GM12878 (cell line): ENCODE results near the gene TMEM167B. TPM values are rescaled to one million over a fixed set of nuclear protein-coding genes. Genes with fewer than 3 reads are reported as not detected.
A peak's percentile ranks its signal among the peaks of the same experiment; 100 is the strongest.

ENCODE experiments used
- BHLHE40 ChIP-seq, 2 experiments: fragments of 450-650 bp in 1 of 2; IDR thresholded peaks; 2 replicates each; pipeline ENCODE4 v1.6.1; 2011 to 2017; ENCODE audit warnings: low read depth in 2 of 2, borderline replicate concordance in 1 of 2, improper control_type of control experiment in 1 of 2, low read length in 1 of 2, mild to moderate bottlenecking in 1 of 2
- CEBPB ChIP-seq, 2 experiments: fragments of 150-350 bp in 1 of 2; IDR thresholded peaks; 2 replicates each; pipeline ENCODE4 v1.6.1; 2012 to 2014; ENCODE audit warnings: low read depth in 2 of 2, low read length in 2 of 2, borderline replicate concordance in 1 of 2, inconsistent platforms in 1 of 2
- CHD1 ChIP-seq: IDR thresholded peaks from 2 replicates; pipeline ENCODE4 v1.6.1; 2012; ENCODE audit warnings: low read depth, low read length, improper control_type of control experiment
- FOS ChIP-seq: IDR thresholded peaks from 3 replicates; pipeline ENCODE4 v1.6.1; 2011; ENCODE audit warnings: borderline replicate concordance; ENCODE audit not compliant: insufficient read length; ENCODE audit errors: extremely low read depth
- GATAD2B ChIP-seq: fragments of 450-650 bp; conservative IDR thresholded peaks from 2 replicates; pipeline ENCODE4 v1.6.1; 2017; ENCODE audit warnings: low read depth, mild to moderate bottlenecking, moderate library complexity
- MEF2A ChIP-seq: IDR thresholded peaks from 2 replicates; pipeline ENCODE4 v1.6.1; 2011; ENCODE audit warnings: low read depth, mild to moderate bottlenecking, low read length, moderate library complexity; ENCODE audit not compliant: insufficient read depth
- NKRF ChIP-seq: fragments of 450-650 bp; conservative IDR thresholded peaks from 2 replicates; pipeline ENCODE4 v1.6.1; 2017; ENCODE audit warnings: mild to moderate bottlenecking, moderate library complexity
- PAX8 ChIP-seq: fragments of 450-650 bp; IDR thresholded peaks from 2 replicates; pipeline ENCODE4 v1.6.1; 2017; ENCODE audit warnings: mild to moderate bottlenecking, moderate library complexity
- PML ChIP-seq: IDR thresholded peaks from 2 replicates; pipeline ENCODE4 v1.6.1; 2012; ENCODE audit warnings: low read length, inconsistent platforms
- RB1 ChIP-seq: fragments of 450-650 bp; formaldehyde crosslinking; IDR thresholded peaks from 2 replicates; pipeline ENCODE4 v1.6.1; 2017; ENCODE audit warnings: mild to moderate bottlenecking, borderline replicate concordance
- WRNIP1 ChIP-seq: IDR thresholded peaks from 2 replicates; pipeline ENCODE4 v1.6.1; 2011; ENCODE audit warnings: low read depth, low read length, improper control_type of control experiment, borderline replicate concordance
- ZBTB11 ChIP-seq: fragments of 450-650 bp; formaldehyde crosslinking; IDR thresholded peaks from 2 replicates; pipeline ENCODE4 v1.5.0; 2022; ENCODE audit warnings: mild to moderate bottlenecking, missing genetic modification characterization
- ZNF207 ChIP-seq: fragments of 450-650 bp; IDR thresholded peaks from 2 replicates; pipeline ENCODE4 v1.6.1; 2014; ENCODE audit warnings: antibody characterized with exemption, mild to moderate bottlenecking, borderline replicate concordance
- ZNF217 ChIP-seq: fragments of 450-650 bp; IDR thresholded peaks from 2 replicates; pipeline ENCODE4 v1.6.1; 2017; ENCODE audit warnings: antibody characterized with exemption, mild to moderate bottlenecking
- ZNF274 ChIP-seq: IDR thresholded peaks from one replicate; pipeline ENCODE4 v1.8.0; 2011; ENCODE audit not compliant: insufficient read length, insufficient read depth
- ZNF384 ChIP-seq: IDR thresholded peaks from 2 replicates; pipeline ENCODE4 v1.6.1; 2012; ENCODE audit warnings: low read depth, mild to moderate bottlenecking, low read length, improper control_type of control experiment, borderline replicate concordance
- ZNF592 ChIP-seq: fragments of 450-650 bp; IDR thresholded peaks from 2 replicates; pipeline ENCODE4 v1.6.1; 2017; ENCODE audit warnings: mild to moderate bottlenecking, moderate library complexity
- polyA plus RNA-seq, 11 experiments: library from polyadenylated mRNA; depleted of rRNA in 4 of 11; unstranded in 6 of 11; stranded (reverse) in 5 of 11; fragments of >200 nt; fragmentation: Nextera tagmentation in 4 of 11; fragmentation: Illumina TruSeq in 1 of 11; extraction: Ambion mirVana in 4 of 11; extraction: Trizol in 1 of 11; gene quantifications; 1 replicate in 1 of 11; 2 replicates in 10 of 11; pipeline versions ENCODE4 v1.2.1 to v1.2.3, GENCODE V29; 2011 to 2016; ENCODE audit warnings: inconsistent platforms in 2 of 11, missing spikeins in 2 of 11, low read depth in 1 of 11
- total RNA-seq, 4 experiments: library from RNA; depleted of rRNA in 3 of 4; stranded (reverse); fragments of >200 nt in 3 of 4; fragmentation: Illumina TruSeq in 1 of 4; extraction: Trizol in 1 of 4; gene quantifications; 2 replicates each; pipeline versions ENCODE4 v1.2.1 to v1.2.3, GENCODE V29; 2013 to 2021

Gene TMEM167B
- total and polyA plus RNA-seq, 10 of the 15 experiments (the other 5 are each of a cell fraction or from before 2014, with no cell fraction given), result 15.6 to 26.1 (median 21.1) TPM

- TF ChIP-seq NKRF (0 out of 2 replicates have a peak, but pooled peaks have one; percentile 26), ZNF274 (no peak), CEBPB (IDR thresholded peaks at IDR 0.05; ENCODE audit: borderline replicate concordance in 1 of 2, low read depth in 2 of 2, low read length in 2 of 2) (no peak), FOS (no peak), MEF2A (no peak), ZBTB11 (no peak), BHLHE40 (IDR thresholded peaks at IDR 0.05; ENCODE audit: borderline replicate concordance in 1 of 2, low read depth in 2 of 2, low read length in 1 of 2) (peak in 1 of 2 experiments; percentile 49; a peak in 2 of 4 replicates), ZNF207 (no peak), CHD1 (no peak), GATAD2B (0 out of 2 replicates have a peak, but pooled peaks have one; percentile 35), PML (no peak), ZNF384 (no peak), ZNF217 (no peak), ZNF592 (no peak), RB1 (0 out of 2 replicates have a peak, but pooled peaks have one; percentile 36), WRNIP1 (no peak), PAX8 (no peak)
Measured at GRCh38 chr1:109113590-109114341, 23.2 kb downstream of the TMEM167B start, which contains the start of gene ELAPOR1 (continued).
